ENCODE data around the gene MAPK10.

The MAPK10 gene

DNA sequence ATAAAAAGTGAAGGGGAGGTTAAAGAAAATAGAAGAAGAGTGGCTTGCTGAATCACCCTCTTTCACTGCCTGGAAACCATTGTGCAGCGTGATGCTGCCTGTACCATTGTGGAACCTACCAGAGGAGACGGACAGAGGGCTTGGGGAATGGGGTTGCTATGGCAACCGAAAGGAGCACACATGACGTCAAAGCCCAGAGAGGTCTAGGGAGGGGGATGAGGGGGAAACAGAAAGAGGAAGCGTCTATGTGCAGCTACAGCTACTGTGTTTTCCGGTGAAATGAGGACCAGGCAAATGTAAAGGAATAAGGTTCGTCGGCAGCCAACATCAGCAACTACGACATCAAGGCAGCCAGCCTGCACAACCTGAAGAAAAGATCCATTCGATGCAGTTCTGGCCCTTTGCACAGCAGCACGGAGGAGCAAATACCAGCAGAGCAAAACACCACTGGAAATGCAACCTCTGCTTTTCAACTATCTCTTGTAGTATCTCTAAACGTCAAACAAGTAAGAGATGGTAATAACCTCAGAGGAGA is at the start of gene MAPK10:
Gene MAPK10 (minus strand): TSS at position 110 of the 535 bp plus-strand sequence.
- peak; percentile 85 for DNase-seq

DNA sequence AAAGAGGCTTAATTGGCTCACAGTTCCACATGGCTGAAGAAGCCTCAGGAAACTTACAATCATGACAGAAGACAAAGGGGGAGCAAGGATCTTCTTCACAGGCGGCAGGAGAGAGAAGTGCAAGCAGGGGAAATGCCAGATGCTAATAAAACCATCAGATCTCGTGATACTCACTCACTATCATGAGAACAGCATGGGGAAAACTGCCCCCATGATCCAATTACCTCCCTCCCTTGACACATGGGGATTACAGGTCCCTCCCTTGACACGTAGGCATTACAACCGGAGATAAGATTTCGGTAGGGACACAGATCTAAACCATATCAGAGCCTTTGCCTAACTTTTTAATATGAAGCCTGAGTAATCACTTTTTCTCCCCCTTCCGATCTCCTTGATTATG is 43.7 kb upstream of the MAPK10 start:
- no peak for DNase-seq

DNA sequence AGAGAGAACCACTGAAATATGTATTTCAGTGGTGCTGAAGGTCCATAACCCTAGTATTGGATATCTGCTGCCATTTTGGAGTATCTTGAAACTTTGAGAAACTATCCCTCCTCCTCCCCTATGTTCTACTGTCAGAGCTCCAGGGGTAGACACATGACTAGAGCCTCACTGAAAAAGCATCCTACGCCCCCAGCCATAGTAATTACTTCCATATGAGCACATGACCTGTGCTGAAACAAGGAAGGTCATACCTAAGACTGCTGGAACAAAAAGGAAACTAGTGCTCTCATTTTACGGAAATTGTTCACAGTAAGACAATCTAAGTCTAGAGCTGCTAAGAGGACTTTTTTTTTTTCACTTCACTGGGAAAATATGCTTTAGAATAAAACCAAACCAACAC is 42.0 kb upstream of the MAPK10 start:
- DNase-seq: no peak

DNA sequence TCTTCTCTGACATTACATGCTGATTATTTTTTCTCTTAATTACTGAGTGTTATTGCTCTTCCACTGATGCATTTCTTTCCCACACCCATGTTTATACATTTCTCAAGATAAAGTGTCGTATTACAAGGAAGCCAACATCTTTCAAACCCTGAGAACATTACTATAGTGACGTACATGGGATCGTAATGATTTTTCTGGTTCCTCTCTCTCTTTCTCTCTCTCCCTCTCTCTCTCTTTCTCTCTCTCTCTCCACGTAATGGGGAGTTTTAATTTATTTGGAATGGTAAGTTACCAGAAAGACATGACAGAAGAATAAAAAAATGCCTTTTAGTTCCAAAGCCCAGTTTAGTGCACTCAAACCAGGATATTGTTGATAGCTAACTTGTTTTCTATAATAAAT is 40.4 kb upstream of the MAPK10 start:
- DNase-seq: no peak

DNA sequence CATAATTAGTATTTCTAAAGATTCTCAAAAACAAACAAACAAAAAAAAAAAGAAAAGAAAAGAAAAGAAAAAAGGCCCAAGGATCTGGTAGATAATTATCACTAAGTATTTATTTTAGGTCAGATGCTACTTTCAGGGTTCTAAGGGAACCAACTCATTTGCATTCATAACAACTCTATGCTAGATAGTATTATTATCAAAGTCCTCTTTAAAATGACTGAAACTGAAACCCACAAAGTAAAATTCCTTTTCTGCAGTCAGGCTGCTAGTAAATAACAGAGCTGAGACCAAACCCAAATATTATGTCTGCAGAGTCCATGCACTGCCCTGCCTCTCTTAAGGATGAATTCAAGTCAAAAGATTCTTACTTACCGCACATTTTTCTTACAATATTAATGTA is 38.3 kb upstream of the MAPK10 start:
- no peak for DNase-seq

DNA sequence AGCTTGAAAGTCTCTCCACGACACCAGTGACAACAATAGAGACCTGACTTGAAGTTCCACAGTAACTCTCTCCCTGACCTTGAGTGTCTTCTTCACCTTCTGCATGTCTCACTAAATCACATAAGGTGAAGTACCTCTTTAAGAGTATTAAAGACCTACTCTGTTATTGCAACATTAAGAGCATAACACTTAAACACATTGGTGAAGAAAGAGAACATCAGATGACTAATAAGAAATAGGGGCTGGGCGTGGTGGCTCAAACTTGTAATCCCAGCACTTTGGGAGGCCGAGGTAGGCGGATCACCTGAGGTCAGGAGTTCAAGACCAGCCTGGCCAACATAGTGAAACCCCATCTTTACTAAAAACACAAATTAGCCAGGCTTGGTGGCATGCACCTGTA is 33.9 kb upstream of the MAPK10 start:
- no peak for DNase-seq

DNA sequence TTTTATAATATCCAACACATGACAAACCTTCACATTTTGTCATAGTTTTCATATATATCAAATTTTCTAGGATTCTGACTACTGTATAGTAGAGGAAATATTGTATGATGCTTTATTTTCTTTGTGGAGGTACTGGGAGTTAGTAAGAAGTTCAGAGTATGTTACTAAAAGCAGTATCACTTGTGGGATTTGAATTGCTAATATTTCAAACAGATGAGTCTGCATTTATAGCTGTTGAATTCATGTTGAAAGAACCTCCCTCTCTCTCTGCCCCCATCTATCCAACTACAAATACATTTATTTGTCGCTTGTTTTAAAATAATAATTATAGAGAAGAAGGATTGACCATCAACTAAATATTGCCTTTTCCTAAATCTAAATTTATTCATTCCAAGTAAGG is 29.8 kb upstream of the MAPK10 start:
- DNase-seq: no peak

DNA sequence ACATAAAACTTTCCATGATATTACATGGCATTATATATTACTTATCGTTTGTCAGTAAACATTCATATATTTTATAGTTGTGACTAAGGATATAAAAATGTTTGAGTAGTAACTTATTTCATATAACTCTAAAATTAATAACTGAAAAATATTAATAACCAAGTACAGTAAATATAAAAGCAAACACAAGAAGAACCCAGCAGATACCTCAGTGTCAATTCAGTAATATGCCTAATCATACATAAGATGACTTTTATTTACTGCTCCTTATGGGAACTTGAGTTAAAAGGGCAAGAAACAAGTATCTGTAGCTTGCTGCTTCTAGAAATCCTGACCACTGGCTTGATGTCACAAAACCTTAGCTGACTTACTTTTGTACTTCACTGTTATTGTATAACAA is 28.4 kb upstream of the MAPK10 start:
- DNase-seq: no peak

DNA sequence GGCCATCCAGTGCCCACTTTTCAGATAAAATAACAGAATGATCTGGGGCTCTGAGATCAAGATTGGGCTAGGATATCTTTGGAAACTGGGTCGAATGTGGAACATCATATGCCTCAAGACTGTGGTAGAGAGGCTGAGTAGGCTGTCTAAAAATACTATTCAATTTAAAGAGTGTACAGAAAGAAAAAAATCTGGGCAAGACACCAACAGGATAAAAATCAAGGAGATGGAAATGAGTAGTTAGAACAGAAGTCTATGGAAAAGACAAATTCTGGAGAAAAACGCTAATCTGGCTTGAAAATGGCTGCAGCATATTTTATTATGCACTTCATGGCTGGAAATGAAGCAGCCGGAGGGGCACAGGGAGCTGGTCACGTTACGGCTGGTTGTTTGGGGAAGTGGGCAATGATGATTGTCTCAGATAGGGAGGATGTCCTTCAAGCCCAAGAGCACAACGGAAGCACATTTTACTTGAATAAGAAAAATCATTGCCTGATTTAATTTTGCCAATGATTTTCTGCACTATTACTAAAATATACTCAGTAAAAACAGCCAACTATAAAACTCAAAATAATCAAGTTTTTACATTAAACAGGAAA is 27.1 kb upstream of the MAPK10 start:
- no peak for DNase-seq

DNA sequence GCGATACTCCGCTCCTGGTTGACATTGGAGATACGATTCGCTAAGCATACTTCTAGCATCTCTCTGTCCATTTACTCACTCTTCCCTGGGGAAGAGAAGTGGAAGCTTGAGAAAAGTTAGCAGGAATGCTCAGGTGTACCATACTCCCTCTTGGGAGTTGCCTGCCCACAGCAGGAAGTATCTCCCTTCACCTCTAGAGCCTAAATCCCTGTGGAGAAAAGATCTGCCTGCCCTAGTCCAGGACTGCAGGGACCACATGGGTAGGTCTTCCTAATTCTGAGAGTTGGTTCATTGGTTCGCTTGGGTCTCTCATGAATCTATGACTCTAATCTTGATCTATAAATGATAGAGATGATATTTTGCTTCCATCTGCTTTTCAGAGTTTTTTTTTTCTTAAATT is 26.3 kb upstream of the MAPK10 start:
- no peak for DNase-seq

DNA sequence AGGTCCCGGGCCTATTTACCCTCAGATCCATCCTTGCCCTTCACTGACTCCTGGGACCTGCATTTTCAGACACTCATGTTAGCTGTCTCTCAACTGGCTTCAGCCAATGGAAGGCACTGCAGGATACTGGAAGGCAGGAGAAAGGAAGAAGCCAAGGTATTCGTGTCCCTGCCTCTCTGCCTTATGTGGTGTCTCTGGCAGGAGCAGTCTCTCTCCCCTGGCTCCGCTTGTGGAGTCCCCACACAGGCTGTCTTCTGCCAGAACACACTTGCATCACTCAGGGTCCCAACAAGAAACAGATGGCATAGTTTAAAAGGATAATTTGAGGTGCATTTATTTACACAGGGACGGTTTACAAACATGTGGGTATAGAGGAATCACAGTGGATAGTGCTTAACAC is 21.6 kb upstream of the MAPK10 start:
- DNase-seq: no peak

DNA sequence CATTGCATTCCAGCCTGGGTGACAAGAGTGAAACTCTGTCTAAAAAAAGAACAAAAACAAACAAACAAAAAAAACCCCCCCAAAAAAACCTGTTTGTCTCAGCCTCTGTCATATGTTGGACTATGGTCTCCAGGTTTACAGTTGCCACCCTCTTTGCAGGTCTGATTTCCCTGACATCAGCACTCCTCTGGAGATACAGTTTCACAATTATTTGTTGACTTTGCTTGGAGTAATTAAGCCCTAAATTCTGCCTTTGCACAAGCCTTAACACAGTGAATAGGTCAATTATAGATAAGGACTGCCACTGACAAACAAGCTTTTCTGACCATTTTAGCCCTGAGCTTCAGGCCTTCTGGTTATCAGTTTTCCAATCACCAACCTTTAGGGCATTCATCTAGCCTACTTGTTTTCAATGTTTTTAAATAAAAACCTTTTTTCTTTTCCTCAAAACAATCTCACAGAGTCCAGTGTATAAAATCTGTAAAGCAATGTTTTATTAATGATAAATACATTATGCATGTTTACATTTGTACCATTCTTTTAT is 20.4 kb upstream of the MAPK10 start:
- no peak for DNase-seq

DNA sequence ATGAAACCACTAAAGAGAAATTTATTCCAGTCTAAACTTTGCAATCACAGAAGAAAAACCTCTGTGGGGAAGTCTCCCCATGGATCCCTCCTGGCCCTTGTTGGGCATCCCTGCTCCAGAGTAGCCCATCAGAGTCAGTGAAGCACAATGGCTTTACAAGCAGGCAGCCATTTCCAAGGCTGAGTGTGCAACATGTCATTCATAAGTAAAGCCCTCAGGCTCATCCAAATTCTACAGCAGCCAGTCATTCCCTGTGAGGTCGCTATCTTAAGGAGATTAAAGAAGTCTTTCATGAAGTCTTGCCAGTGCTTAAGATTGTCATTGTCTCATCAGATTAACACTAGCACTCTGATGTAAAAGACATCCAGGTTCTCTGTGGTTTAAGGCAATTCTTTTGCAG is 17.0 kb upstream of the MAPK10 start:
- no peak for DNase-seq

DNA sequence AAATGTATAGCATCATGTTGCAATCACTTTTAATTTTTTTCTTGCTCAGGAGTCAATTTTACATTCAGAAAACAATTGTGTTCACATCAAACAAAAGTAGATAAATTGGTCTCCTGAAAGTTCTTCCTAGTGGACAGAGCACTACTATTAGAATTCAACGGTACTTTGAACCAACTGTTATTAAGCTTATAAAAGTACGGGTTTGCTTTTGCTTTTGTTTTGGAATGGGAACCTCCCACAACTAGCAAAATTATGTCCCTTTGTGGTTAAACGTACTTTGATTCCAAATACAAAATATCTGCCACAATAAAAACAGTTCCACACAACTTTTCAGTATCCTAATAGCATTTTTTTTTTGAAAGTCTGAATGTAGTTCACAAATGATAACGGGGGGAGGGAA is 8.6 kb upstream of the MAPK10 start:
- no peak for DNase-seq

DNA sequence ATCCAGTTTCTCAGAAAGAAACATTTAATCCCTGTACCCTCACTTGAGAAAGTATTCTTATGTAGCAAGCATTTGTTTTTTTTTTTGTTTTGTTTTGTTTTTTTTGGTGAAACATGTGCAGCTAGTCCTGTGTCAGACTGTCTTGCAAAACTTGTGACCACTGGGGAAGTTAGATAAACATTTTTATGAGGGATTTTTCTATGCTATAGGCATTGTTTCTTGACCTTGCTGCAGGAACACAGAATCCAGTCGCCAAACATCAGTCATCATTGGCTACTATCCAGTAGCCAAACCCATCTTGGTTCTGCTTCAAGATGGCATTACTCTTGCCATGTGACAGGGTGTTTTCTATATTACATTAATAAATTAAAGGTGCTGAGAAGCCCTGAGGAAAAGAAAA is 7.7 kb upstream of the MAPK10 start:
- no peak for DNase-seq

DNA sequence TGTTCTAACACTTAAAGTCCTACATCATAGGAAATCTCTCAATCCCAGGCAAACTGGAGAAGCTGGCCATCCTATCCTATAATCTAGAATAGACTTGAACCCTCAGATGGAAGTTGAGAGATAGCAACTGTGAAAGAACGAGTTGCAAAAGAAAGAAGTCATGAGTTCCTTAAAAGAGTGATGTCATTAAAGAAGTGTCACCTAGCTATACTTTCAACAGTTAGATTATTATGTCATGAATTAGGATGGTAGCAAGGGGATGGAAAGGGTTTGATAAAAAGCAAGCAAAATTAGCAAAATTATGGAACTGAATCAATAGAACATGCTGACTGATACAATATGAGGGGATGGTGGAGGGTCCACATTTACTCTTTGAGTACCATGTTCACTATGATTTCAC is 7.1 kb upstream of the MAPK10 start:
- DNase-seq: no peak

DNA sequence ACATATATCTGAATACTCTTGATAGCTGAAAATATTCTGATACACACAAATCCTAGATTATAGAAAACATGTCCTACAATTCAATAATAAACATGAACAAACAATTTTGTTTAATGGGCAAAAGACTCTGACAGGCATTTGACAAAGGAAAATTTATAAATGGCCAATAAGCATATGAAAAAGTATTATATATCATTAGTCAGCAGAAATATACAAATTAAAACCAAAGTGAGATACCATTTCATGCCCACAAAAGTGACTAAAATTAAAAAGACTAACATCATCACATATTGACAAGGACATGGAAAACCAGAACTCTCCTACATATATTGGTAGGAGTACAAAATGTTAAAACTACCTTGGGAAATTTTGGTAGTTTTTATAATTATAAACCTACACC is 2.7 kb upstream of the MAPK10 start:
- no peak for DNase-seq

DNA sequence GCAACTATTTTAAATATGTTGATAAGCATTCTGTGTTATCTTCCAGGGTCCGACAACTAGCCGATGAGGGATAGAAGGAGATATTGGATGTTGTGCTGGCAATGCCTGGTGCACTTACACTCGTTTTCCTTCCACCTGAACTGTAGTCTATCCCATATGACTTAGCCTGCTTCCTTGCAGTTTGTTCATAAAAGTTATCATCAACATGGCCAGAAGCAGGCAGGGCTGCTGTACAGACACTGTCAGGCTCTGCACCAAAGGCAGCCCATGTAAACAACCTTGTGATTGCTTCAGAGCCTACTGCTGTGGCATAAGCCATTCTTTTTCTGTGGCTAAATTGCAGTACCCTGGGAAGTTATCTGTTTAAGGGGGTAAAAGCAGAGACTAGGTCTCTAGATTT is 1.6 kb downstream of the MAPK10 start:
- DNase-seq: peak; percentile 13

DNA sequence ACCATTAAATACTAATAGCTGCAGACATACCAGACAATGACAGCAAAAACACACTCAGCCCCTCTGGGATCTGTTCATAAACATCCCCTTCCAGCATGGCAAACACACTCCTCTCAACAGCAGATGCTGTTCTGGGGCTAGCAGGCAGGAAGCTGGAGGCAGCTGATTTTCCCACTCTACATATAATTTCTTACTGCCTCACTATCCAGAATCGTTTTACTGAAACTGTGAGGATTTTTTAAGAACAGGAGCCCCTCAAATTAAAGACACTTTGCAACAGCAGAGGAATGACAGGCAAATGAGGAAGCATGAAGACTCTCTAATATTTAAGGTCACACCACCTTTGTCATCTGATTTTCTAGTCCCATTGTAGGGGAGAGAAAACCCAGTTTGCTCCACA is 2.2 kb downstream of the MAPK10 start:
- peak; percentile 60 for DNase-seq

DNA sequence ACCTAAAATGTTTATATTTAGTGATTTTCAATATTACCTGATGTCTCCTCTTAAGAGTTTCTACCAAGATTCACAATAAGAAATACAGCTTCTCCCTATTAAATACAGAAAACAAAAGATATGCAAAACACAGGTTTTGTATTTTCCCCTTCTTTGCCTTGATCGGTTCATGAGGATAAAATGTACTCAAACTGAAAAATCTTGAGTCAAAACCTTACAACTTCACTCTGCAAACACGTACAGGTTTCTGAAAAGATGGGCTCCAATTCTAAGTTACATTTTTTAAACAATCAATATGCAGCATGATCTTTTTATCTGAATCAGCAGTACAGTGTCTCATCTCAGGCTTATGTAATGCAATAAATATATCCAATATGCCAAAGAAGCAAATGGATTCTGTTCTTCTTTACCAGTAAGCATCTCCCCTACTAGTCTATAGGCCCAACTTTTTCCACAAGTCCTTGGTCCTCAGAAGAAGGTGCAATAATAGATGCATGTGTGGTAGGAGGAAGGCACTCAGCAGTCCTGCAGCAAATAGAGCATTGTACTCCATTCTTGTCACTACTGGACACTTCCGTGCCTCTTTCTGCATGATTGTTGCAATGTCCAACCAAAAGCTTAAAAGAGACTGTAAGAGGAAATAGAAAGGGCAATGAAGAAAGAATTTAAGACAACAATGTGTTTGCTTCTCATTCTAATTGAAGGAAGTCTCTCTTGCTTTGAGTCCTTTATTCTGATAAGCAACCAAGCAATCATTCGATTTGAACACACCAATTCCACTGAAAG is 3.2 kb downstream of the MAPK10 start:
- no peak for DNase-seq

DNA sequence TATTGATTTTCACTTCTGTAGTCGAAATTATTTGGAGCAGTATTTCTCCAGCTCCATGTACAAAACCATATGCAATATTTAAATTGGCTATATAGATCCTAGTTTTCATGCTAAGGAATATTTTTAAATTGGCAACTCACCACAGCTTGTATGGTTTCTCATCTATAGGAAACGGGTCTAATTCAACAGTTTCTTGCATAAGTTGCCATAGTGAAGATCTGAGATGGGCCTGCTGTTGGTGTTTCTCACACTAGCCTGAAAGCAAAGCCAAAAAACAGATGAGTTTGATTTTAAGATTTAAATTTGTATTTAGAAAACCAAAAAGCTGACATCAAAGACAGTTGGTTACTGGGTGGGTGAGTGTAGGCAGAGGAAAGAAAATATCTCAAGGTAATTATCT is 5.5 kb downstream of the MAPK10 start:
- no peak for DNase-seq

DNA sequence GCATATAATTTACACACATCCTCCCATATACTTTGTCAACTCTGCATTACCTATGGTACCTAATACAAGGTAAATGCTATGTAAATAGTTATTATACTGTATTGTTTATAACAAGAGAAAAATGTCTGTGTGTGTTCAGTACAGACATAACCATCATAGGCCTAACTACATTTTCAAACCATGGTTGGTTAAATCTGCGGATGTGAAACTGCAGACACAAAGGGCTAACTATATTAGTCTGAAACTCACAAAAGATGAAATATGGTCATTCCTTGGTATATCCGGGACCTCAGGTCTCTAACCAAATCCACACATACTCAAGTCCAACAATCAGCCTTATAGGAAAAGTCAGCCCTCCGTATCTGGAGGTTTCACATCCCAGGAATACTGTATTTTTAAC is 13.5 kb downstream of the MAPK10 start:
- DNase-seq: no peak

DNA sequence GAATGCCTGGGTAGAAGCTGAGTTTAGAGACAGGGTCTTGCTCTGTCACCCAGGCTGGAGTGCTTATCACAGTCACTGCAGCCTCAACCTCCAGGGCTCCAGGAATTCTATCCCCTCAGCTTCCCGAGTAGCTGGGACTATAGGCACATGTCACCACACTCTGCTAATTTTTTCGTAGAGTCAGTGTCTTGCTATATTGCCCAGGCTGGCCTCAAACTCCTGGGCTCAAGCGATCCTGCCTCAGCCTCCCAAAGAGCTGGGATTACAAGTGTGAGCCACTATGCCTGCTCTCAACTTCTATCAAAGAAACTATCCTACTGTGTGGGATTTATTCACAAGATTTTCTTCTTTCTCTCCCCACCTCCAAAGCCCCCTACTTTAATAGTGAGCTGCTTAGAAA is 15.7 kb downstream of the MAPK10 start:
- DNase-seq: no peak

DNA sequence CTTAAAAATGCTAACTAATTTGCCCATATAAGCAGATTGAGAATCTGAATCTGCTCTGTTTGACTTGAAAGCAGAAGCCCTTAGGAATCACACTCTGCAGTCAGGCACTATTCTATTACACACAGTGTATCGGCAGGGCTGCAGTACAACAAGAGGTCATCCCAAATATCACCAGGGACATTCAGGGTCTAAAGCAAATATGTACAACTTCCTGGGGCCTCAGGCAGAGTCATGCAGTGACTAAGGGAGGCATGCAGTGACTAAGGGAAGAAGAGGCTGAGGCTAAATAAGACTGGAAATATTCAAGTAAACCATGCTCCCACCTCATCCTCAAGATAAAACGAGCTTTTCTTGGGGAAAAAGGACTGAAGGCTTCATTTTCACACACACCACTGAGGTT is 20.9 kb downstream of the MAPK10 start:
- no peak for DNase-seq

DNA sequence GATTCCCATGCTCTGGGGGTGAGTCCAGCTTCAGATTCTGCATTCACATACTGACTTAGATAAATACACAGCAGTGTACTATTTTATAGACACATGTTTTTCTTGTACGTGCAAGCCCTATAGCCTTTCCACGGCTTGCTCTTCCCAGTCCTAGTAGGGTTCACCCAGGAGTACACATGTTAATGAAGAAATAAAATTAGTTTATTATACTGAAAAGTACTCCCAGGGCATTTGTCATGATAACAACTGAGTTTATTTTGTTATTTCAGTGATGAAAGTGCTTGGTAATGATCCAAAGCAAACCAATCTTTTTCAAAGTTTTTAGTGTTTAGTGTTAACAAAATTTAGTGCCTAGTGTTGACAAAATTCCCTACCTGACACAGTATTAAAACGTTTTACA is 21.3 kb downstream of the MAPK10 start:
- DNase-seq: no peak
